ENCODE results near the gene CDH4. TPM values are rescaled to one million over a fixed set of nuclear protein-coding genes. Genes with fewer than 3 reads are reported as not detected.

Gene CDH4
- total and polyA plus RNA-seq, 9 of the 15 experiments (the other 6 are each of a cell fraction or from before 2014, with no cell fraction given): 0.04 TPM; not detected in 8

GRCh38 chr20:61379898-61380544 is 128.0 kb downstream of the CDH4 start:
- Histone ChIP-seq H4K20me1 (replicated peaks; ENCODE audit: control insufficient read depth, insufficient read depth, low read length) (no peaks in the 10 kb centered on the region), H3K4me2 (ENCODE audit: insufficient read depth, low read length) (no peak overlapping the region), H3K79me2 (ENCODE audit: control insufficient read depth, insufficient read depth, low read length) (no peaks in the 10 kb centered on the region), H3K27me3 (ENCODE audit: control insufficient read depth in 2 of 2, insufficient read depth in 2 of 2, low read length in 2 of 2) (no peaks in the 10 kb centered on the region; a peak in 1 of 5 replicates), H3K9me3 (replicated peaks; ENCODE audit: control insufficient read depth, insufficient read depth, low read depth, low read length) (0 out of 2 replicates have a peak, but pooled peaks cover 1% of the 10 kb centered on the region), H3K9ac (ENCODE audit: insufficient read depth in 1 of 2, low read depth in 2 of 2, low read length in 2 of 2) (no peak overlapping the region), H3K36me3 (ENCODE audit: control insufficient read depth, insufficient read depth, low read length) (no peaks in the 10 kb centered on the region), H3K27ac (ENCODE audit: extremely low read depth, low read depth, low read length) (no peak overlapping the region), H3K4me1 (replicated peaks in 1 of 2; ENCODE audit: control insufficient read depth in 2 of 2, insufficient read depth in 2 of 2, low read length in 2 of 2) (no peaks in the 10 kb centered on the region), H2AFZ (ENCODE audit: low read depth, low read length) (no peak overlapping the region), H3K9me1 (ENCODE audit: control insufficient read depth, insufficient read depth, low read length) (no peaks in the 10 kb centered on the region), H3K4me3 (no peak overlapping the region)
- POLR2A ChIA-PET: interaction anchor here (0.6 kb wide), 1 partner anchor 40 kb away, joined by 3 read pairs; no protein-coding TSS in a partner anchor
- BruUV-seq (replicated peaks): no TSS peak
- in situ Hi-C loops (cut with MboI) (no loop called here), intact Hi-C loops (cut with micrococcal nuclease) (no loop called here)
- no peak for DNase-seq (ENCODE audit: extremely low read depth in 1 of 4, low spot score in 3 of 4)
- 0% methylated on average over 6 of the region's 6 CpGs for WGBS (ENCODE audit: insufficient coverage, low coverage, missing lambda C conversion rate)
- ATAC-seq: no peak
- no peak for TF ChIP-seq GATA2 (CRISPR knock-in tag; IDR thresholded peaks at IDR 0.05)
- TF ChIP-seq ZBTB49 (CRISPR knock-in tag; IDR thresholded peaks at IDR 0.05; ENCODE audit: borderline replicate concordance): no peak
- TF ChIP-seq GABPA (tag; conservative IDR thresholded peaks at IDR 0.05; ENCODE audit: low read depth): no peak
- no peak for TF ChIP-seq TAF1 (IDR thresholded peaks at IDR 0.05; ENCODE audit: control insufficient read depth, extremely low read depth, insufficient read depth, low read length, severe bottlenecking)
- no peak for TF ChIP-seq ESRRB (CRISPR knock-in tag; IDR thresholded peaks at IDR 0.05; ENCODE audit: borderline replicate concordance)
- no peak for TF ChIP-seq KDM2B (CRISPR knock-in tag; IDR thresholded peaks at IDR 0.05)
- TF ChIP-seq ZNF830 (CRISPR knock-in tag; IDR thresholded peaks at IDR 0.05): no peak
- TF ChIP-seq RBM25 (IDR thresholded peaks at IDR 0.05; ENCODE audit: low read depth, low read length, severe bottlenecking): no peak
- no peak for TF ChIP-seq BCOR (IDR thresholded peaks at IDR 0.05)
- no peak for TF ChIP-seq MAFF (IDR thresholded peaks at IDR 0.05; ENCODE audit: low read length)
- FAIRE-seq: no peak
- CTCF ChIA-PET (ENCODE audit: low intra/inter-chr PET ratio): no interaction called here
